Fibroblast of upper back skin (primary cell): ENCODE results near the gene FBXL4.

Experiments
- DNase-seq: peaks from one replicate; pipeline ENCODE4 v3.0.0-alpha.2; 2013

Gene FBXL4

DNA sequence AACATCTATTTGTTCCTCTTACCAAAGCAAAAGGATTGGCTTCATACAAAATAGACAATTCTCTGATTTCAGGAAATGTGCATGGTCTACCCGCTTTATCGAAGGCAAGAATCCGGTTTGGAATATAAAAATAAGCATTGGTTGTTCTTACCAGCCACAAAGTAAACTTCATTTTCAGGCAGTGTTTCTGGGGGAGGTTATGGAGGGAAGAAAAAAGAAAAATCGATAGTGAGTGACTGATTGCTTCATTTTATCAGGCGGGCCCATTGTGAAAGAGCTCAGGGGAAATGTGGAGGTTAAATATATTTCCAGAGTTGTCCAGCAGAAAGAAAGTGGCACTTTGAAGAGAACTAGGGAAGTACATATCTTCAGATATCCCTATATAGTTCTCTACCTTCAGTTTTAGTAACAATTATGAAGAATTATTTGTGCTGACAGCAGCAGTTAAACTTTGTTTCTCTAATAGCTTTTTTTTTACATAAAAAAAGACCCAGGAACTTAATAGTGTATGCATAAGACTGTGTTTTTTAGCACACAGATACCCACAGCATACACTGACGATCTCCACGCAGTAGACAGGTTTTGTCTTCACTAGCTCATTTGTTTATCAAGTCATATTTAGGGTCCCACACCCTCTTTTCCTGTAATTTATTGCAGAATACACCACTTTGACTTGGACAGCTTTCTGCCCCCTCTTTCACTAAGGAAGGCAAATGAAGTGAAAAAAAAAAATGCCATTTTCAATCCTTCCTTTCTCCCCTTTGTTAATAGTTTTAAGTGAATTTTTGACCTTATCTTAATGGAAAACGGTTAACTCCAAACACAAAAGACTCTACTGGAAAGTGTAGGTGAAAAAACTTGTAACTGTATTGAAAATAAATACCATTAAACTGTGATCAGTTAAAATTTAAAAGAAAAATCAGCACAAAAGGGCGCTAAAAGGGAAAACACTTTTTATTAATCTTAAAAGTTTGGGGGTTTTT is 110.5 kb downstream of the FBXL4 start:
- DNase-seq, result no peak

DNA sequence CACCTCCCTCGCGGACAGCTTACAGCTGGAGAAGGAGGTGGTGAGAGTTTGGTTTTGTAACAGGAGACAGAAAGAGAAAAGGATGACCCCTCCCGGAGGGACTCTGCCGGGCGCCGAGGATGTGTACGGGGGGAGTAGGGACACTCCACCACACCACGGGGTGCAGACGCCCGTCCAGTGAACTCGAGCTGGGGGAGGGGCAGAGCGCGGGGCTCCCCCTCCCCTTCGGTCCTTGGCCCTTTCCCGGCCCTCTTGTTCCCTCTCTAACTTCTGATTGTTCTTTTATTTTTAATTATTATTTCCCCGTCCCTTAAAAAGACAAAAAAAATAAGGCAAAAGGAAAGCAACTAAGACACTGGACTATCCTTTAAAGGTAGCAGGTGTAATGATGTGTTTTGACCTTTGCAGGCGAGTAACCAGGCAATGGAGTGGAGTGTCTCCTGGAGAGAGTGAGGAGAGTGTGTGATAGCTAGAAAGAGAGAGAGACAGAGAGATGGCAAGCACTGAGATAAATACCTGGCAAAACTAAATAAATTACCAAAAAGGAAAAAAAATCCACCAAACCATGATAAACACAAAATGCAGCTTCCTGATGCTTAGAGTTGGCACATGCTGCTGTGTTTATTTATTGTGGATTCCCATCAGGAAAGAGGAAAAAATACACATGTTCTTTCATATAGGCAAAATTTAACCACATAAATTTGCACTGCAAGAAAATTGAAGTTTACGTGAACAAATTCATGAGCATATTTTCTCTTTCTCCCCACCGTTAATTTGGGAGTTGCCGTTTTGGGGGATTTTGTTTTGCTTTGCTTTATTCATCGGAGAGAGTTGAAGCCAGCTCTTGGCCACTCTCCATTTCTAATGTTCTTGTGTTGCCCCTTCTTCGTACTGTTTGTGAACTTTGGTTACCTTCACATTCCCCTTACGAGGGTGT is 111.5 kb downstream of the FBXL4 start:
- no peak for DNase-seq

DNA sequence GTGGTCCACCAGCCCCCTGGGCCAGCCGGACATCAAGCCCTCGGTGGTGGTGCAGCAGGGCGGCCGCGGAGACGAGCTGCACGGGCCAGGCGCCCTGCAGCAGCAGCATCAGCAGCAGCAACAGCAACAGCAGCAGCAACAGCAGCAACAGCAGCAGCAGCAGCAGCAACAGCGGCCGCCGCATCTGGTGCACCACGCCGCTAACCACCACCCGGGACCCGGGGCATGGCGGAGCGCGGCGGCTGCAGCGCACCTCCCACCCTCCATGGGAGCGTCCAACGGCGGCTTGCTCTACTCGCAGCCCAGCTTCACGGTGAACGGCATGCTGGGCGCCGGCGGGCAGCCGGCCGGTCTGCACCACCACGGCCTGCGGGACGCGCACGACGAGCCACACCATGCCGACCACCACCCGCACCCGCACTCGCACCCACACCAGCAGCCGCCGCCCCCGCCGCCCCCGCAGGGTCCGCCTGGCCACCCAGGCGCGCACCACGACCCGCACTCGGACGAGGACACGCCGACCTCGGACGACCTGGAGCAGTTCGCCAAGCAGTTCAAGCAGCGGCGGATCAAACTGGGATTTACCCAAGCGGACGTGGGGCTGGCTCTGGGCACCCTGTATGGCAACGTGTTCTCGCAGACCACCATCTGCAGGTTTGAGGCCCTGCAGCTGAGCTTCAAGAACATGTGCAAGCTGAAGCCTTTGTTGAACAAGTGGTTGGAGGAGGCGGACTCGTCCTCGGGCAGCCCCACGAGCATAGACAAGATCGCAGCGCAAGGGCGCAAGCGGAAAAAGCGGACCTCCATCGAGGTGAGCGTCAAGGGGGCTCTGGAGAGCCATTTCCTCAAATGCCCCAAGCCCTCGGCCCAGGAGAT is 112.4 kb downstream of the FBXL4 start:
- DNase-seq, result no peak

DNA sequence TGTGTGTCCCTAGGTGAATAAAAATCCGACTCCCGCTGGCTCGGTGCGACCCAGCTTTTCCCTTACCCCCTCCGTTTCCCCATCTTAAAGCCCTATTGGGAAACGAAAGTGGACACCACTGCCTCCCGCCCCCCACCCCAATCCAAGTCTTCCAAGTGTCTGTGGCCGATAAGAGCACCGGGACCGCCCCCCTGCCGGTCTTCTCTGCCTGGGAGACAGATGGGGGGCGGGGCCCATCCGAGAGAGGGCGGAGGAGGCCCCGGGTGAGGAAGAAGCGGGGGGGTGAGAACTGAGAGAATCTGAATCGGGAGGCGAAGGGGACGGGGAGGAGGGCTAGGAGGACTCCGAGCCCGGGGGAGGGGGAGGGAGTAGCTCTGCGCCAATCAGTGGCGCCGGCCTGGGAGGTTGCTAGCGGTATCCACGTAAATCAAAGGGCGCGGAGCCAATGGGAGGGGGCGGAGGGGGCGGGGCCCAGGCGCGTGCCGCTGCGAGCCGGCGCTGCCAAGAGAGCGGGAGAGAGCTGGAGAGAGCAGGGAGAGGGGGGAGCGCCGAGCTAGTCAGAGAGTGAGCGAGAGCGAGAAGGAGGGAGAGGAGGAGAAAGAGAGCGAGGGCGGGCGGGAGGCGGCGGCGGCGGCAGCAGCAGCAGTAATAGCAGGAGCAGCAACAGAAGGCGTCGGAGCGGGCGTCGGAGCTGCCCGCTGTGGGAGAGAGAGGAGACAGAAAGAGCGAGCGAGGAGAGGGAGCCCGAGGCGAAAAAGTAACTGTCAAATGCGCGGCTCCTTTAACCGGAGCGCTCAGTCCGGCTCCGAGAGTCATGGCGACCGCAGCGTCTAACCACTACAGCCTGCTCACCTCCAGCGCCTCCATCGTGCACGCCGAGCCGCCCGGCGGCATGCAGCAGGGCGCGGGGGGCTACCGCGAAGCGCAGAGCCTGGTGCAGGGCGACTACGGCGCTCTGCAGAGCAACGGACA is 113.4 kb downstream of the FBXL4 start, which contains the start of gene POU3F2:
POU3F2 (plus strand) TSS at position 515 of the 972 bp plus-strand sequence; CDS start at position 815, 300 bp downstream.
- peak; percentile 94 for DNase-seq

DNA sequence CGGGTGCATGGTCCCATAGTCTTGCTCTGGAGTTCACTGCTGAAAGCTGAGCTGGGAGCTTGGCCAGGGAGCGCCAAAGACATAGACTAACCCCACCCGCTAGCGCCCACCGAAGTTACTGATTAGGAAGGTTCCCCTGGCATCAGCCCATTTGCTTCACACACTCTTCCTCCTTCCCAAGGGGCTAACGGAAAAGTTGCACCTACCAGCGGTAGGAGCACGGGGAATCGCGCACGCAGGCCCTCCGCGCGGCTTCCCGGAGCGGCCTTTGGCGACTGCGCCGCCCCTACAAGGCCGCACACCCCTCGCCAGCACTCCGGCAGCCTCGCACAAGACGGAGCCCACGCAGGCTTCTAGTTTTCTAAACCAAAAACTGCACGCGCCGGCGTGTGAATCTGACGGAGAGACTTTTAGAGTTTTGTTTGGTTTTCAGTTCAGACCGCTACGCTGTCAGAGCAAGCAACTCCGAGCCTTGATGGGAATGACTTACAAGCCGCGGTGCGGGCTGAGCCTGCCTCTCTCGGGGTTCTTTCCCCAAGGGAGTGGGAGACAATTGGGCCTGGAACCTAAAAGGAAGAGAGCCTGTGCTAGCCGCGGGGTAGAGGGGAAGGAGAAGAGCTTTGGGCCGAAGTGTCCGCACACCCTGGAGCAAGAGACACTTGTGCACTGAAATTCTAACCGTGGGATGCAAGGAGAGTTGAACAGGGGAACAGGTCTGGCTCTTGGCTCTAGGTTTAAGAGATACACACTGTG is 114.3 kb downstream of the FBXL4 start:
- no peak for DNase-seq

DNA sequence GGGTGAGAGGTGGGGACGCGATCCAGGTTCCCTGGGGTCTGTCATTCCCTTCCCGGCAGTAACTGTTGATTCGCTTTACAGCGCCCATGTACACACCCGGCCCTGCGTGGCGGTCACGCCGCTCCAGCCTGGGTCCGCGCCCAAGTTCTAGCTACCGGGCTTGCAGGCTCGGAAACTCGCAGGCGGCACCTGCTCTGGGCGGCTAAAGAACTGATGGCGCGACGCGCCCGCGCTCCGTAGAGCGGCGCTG is 114.8 kb downstream of the FBXL4 start:
- DNase-seq, result no peak

DNA sequence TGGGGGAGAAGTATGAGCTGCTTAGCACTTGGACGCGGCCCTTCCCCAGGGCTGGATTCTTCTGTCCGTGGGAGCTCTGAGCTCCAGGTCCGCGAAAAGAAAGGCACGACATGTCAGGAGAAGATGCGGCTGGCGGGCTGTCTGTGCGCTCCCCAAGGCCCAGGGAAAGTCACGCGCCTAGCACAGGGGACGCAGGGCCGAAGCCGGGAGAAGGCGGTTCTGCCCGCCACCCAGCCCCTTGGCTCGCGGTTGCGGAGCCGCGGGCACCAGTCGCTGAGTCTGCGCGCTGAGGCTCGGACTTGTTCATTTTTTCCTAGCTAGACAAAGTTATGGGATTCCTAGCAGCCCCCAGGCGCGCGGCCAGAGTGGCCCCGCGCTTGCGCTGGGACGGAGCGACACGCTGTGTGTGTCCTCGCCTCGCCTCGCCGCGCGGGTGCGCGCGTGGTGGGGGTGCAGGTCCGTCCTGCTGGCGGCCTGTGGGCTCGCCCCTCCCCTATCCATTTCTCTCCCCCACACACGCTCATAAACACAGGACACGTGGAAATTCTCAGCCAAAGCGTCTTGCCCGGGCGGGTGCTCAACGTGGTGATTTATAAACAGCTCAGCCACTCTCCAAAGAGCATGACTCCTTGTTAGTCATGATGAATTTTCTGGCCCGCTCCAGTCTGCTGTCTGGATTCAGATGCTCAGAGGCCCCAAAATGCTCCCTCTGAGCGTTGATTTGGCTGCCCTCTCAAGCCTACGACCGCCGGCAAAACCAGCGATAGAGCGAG is 115.3 kb downstream of the FBXL4 start:
- DNase-seq, result peak; percentile 71

DNA sequence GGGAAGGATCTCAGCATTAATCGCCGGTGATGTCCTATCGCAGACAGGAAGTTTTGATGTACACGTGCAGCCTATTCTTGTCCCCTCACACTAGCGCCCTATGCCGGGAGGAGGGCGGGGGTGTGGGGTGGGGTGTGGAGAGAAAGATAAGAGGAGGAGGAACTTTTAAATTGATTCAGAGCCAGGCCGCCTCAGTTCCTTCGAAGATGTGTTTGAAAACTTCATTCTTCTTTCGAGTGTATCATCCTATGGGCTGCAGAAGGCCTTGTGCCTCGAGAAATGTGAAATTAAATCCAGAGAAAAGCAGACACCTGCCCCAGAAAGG is 115.8 kb downstream of the FBXL4 start:
- DNase-seq, result no peak

DNA sequence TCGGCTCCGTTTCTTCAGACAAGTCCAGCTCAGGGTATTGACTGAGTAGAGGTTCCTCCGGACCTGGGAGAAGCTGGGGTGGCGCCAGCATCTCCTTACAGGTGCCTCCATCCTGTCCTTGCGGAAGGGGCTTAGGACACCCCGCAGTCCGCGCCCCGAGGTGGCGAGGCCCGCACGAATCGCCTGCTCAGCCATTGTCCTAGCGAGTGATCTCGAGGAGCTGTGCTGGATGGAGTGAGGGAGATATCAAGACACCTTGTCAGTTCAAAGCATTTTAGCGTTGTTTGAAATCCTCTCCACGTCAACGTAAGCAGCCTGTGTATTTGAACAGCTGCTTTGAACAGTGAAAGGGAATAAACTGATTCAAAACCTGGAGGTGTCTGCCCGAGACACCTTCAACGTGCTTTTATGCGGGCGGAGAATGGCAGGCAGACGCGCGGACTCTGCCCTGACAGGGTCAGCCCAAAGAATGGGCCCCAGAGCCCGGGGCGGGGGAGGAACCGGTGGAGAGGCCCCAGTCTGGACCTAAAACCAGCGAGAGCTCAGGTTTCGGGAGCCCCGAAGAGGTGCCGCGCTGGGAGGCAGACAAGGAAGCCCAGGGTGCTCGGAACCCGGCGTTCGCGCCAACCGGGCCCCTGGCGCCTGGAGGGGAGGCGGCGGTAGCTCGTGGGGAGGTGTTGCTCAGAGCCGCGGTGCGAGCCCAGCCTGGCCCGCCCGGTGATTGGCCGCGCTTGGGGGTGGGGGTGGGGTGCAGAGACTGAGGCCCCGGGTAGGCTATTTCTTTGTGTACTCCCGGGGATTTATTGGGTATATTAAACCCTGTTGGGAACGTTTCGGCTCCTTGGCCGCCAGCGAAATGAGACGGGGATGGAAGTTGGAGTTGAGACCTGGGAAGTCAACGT is 116.4 kb downstream of the FBXL4 start:
- DNase-seq, result no peak

DNA sequence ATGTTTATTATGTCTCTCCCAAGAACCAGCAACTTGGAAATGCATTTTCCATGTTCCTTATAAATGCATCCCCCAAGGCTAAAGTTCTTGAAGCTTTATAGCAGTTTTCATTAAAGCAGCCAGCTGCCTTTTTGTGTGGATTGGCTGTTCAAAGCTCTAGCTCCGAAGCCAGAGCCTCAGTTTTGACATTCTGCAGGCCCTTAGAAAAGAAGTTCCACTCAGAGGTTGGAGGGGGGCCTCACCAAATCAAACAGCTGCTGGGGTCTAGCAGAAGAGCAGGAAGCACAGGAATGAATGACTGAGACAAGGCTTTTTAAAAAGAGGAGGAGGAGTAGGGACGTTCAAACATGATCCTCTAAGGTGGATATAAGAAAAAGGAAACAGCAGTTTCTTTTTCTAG is 117.6 kb downstream of the FBXL4 start:
- no peak for DNase-seq

DNA sequence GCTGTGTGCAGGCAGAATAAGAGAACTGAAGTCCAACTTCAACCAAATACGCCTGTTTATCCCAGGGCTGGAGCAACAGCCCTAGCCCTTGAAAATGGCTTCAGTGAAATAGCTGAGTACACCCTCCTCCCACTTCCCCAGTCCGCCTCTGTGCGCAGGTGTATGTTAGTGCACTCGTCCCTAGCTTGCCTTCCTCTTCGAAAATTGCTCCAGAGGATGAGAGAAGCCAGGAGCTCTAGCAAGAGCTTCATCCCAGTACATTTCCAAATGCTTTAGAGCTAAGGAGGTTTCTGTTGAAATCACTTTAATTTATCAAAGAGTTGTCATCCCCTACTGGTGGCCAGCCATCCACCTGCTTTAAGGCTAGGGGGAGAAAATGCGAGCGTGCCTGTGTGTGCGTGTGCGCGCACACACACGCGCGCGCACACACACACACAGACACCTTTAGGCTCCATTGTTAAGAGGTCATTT is 118.8 kb downstream of the FBXL4 start:
- DNase-seq, result no peak

DNA sequence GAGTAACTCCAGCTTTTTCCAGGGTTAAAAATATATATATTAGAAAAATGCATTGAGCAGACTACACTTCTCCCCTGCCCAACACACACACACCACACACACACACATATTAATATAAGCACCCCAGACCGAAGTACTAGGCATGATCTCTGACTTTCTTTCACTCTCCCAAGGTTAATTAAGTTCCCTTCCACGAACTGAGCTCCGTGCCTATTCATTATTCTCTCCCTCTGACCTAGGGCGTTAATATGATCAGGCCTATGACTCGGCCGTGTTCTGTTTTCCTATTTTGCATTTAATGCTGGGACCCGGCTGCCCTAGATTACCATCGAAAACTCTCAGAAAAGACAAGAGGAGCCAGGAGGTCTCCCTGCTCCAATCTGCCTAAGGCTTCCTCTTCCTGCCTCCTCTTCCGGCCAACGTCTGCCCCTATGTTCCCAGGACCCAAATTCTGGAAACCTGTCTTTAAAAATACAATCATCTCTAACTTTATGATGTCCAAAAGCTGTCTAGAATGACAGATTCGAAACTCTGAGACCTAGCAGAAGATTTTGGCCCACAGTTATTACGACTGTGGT is 119.4 kb downstream of the FBXL4 start:
- DNase-seq, result no peak

DNA sequence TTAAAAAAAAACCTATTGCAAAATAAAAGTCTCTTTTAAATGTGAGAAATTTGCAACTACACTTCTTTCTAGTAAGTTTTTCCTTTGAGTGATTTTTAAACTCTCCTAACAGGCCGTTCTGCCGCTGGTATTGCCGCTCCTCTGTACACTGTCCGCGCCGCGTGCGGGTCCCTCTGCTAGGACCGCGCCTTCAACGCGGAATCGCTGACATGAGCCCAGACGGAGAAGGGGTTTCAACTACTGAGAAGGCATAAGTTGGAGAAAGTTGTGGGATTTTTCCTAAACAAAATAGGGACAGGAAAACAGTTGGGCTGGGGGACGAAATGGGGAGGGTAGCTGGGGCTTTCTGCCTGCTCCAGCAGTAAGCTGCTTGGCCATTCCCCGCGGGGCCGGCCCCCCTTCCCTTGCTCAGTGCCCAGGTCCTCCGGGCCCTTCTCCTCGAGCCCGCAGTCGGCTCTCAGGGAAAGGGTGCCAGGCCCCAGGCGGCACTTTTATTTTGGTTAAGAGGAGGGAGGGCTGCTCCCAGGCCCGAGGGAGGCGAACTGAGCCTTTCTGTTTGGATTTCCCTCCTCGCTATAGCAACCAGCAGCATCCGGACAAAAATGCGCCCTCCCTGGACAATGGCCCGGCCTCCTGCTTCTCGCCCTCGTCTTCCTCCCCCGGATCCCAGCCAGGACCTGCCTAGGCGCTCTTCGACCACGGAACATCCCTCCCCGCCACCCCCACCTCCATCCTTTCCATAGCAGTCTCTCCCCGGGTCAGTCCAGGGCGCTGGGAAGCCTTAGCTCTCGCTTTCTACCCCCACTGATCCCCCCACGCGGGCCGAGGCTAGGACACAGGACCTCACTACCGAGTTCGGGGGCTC is 120.2 kb downstream of the FBXL4 start:
- no peak for DNase-seq

DNA sequence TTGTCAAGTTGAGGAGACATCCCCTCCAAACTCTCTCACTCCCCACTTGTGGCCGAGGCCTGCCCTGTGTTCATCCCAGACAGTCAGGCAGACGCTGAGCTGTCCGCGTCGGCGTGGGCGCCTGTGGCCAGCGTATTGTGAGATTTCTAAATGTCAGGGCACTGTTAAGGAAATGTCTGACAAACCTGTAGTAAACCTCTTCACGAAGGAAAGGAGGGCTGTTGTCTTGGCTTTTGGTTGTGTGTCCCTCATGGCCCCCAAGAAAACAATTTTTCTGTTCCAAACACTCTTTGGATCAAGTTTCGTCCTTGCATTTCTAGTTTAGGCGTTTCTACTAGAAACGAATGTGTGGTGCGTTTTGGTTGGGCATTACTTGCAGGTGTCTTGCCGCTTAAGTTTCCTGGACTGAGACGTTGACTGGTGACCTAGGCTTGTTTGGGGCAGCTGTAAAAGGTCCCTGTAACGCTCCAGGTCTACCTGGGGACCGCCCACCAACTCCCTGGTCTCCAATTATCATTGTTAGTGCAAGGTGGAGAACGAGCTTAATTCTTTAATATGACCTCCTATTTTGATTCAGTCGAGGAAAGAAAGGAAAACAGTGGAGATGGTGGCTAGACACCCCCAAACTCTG is 122.0 kb downstream of the FBXL4 start:
- DNase-seq, result no peak

DNA sequence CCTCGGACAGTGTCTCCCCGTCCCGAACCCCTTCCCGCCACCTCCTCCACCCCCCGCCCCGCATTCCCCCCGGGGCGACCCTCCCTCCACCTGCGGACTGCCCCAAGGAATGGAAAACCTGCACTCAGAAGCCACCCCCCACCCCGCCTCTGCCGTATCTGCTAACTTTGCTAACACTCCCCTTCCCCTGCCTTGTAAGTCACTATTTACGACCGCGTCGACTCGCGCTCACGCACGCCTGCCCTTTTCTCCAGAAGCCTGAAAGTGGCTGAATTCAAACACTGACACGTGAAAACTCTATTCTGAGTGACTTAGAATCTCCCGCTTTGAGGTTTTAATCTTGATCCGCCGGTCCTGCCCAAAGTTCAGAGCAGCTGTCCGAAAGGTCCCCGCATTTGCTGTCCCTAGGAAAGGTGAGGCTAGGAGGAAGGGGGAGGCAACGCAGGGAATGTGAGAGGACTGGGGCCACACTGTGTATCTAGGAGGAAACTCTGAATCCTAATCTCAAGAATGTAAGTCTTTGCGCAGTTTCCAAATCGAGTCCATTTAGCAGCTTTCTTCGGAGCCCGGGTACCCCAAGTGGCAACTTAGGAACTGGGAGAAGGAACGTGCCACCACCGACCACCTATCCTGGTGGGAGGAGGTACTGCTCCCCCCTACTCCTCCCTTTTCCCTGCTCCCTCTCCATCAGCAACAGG is 122.7 kb downstream of the FBXL4 start:
- DNase-seq, result no peak

DNA sequence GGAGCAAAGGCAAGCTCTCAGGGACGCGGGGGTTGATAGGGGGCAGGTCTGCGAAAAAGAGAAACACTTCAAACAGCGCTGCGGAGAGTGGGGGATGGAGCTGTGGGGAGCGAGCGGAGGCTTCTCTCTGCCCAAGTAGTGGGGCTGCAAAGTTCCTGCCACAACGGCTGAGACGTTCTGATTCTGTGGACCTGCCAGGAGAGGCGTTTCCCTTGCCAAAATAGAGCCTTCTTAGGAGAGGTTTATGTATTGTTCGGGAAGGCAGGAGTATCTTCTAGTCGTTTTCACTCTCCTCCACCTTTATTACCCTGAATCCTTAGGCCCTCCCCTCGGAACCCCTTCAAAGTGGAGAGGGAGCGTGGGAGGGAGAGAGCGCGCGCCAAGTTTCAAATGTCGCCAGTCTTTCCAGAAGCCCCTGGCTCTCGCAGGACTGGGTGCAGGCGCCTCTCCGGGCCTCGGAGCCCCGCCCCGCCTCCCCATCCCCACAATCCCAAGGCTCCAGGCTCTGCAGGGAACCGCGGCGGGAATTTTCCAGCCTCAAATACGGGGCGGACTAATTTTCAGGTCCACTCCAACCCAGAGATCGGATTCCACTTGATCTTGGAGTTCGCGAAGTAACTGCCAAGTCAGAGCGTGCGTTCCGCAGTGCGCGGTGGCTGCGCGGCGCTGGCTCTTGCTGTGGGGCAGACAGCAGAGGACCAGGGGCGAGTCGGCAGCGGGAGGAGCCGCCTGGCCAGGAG is 123.4 kb downstream of the FBXL4 start:
- DNase-seq, result no peak
